Gastrocnemius medialis (tissue), 4 donors: ENCODE data around the gene SDCCAG8. TPM values are rescaled to one million over a fixed set of nuclear protein-coding genes. Genes with fewer than 3 reads are reported as not detected.

Source experiments
- ATAC-seq, 2 donors: fragments of 150-250 bp; one replicate each; pipeline ENCODE4 v1.9.1; 2016
- DNase-seq, 2 donors: peaks; one replicate each; pipeline ENCODE4 v3.0.0-alpha.2; 2019
- H3K27ac ChIP-seq, 4 donors: fragments of 200-600 bp; sonication (generic); 1 replicate in 1 of 4; 2 replicates in 3 of 4; pipeline ENCODE4 v1.5.1; 2016 to 2018; ENCODE audit warnings: mild to moderate bottlenecking in 2 of 4, moderate library complexity in 1 of 4
- H3K27me3 ChIP-seq, 3 donors: fragments of 200-600 bp; sonication (generic) in 2 of 3; 1 replicate in 1 of 3; 2 replicates in 2 of 3; pipeline versions ENCODE4 v1.5.1 to v1.6.0; 2016 to 2019; ENCODE audit warnings: mild to moderate bottlenecking in 1 of 3, moderate library complexity in 1 of 3
- H3K36me3 ChIP-seq, 2 donors: fragments of 200-600 bp; sonication (generic) in 1 of 2; one replicate each; pipeline ENCODE4 v1.5.1; 2017 to 2018
- H3K4me1 ChIP-seq, 2 donors: fragments of 200-600 bp; sonication (generic) in 1 of 2; one replicate each; pipeline ENCODE4 v1.5.1; 2016 to 2017; ENCODE audit warnings: mild to moderate bottlenecking in 2 of 2
- H3K4me3 ChIP-seq, 4 donors: fragments of 200-600 bp; sonication (generic) in 3 of 4; 1 replicate in 1 of 4; 2 replicates in 3 of 4; pipeline ENCODE4 v1.5.1; 2016 to 2019; ENCODE audit warnings: mild to moderate bottlenecking in 2 of 4
- H3K9me3 ChIP-seq, 3 donors: fragments of 200-600 bp; sonication (generic) in 2 of 3; 1 replicate in 1 of 3; 2 replicates in 2 of 3; pipeline ENCODE4 v1.5.1; 2016 to 2019
- CTCF ChIP-seq, 5 experiments: fragments of 450-650 bp in 3 of 5; fragments of 200-600 bp in 2 of 5; sonication (generic) in 2 of 5; IDR thresholded peaks in 4 of 5; conservative IDR thresholded peaks in 1 of 5; 1 replicate in 4 of 5; 2 replicates in 1 of 5; pipeline ENCODE4 v1.5.1; 2016 to 2019; ENCODE audit warnings: antibody characterized with exemption in 5 of 5, mild to moderate bottlenecking in 3 of 5, moderate library complexity in 3 of 5
- POLR2A ChIP-seq, 2 donors: fragments of 450-650 bp; IDR thresholded peaks; one replicate each; pipeline ENCODE4 v1.6.1; 2017; ENCODE audit warnings: antibody characterized with exemption in 2 of 2, mild to moderate bottlenecking in 2 of 2, moderate library complexity in 2 of 2
- in situ Hi-C, 4 donors: fragments of 200-750 bp; cut with MboI; loops; one replicate each; pipeline versions ENCODE4 v1.15.0 to v1.8.0; 2017; ENCODE audit warnings: low sequenced_read_pairs in 4 of 4
- intact Hi-C: fragments of 100-400 bp; cut with DNase I; formaldehyde crosslinking; loops from one replicate; pipeline ENCODE4 v1.15.1; 2023; ENCODE audit warnings: low total_unique reads
- total RNA-seq, 4 donors: library from RNA; depleted of rRNA; stranded (reverse); fragments of >200 nt; gene quantifications; one replicate each; pipeline versions ENCODE4 v1.1.0 to v1.2.3, GENCODE V29; 2016

The SDCCAG8 gene
- total RNA-seq, 4 donors from 2014 or later, result 12.3 to 33.9 (median 26.1) TPM

GRCh38 chr1:243247901-243248300 lies 7.9 kb upstream of the SDCCAG8 start:
- Histone ChIP-seq H3K4me1 (peaks cover 51 to 71% of the 10 kb centered on the region in 2 donors), H3K4me3 (no peak overlapping the region), H3K9me3 (no peaks in the 10 kb centered on the region), H3K27ac (peak overlapping the region; percentile 81 to 97 (median 91)), H3K36me3 (no peaks in the 10 kb centered on the region), H3K27me3 (no peaks in the 10 kb centered on the region)
- ATAC-seq, result no peak
- TF ChIP-seq POLR2A (IDR thresholded peaks at IDR 0.05), result no peak
- TF ChIP-seq CTCF (IDR thresholded peaks at IDR 0.05 in 4 of 5, conservative IDR thresholded peaks at IDR 0.05 in 1 of 5), result no peak
- intact Hi-C loops, result loop anchor here (10.0 kb wide), 1 partner anchor 1733 kb away; the partner anchor contains the start of gene FH
- in situ Hi-C loops, result no loop called here
- DNase-seq, result no peak

GRCh38 chr1:243249214-243249613 lies 6.6 kb upstream of the SDCCAG8 start:
- H3K27me3 ChIP-seq, result no peaks in the 10 kb centered on the region
- peaks cover 61 to 76% of the 10 kb centered on the region in 2 donors for H3K4me1 ChIP-seq
- H3K36me3 ChIP-seq, result no peaks in the 10 kb centered on the region
- intact Hi-C loops, result loop anchor here (10.0 kb wide), 1 partner anchor 1734 kb away; the partner anchor contains the start of gene FH
- in situ Hi-C loops, result no loop called here
- ATAC-seq (no peak), DNase-seq (no peak)
- H3K4me3 ChIP-seq, result no peak overlapping the region
- no peak for TF ChIP-seq POLR2A (IDR thresholded peaks at IDR 0.05)
- TF ChIP-seq CTCF (IDR thresholded peaks at IDR 0.05 in 4 of 5, conservative IDR thresholded peaks at IDR 0.05 in 1 of 5), result no peak
- peak overlapping the region; percentile 81 to 97 (median 91) for H3K27ac ChIP-seq
- H3K9me3 ChIP-seq, result no peaks in the 10 kb centered on the region

- Histone ChIP-seq H3K27me3 (no peaks in the 10 kb centered on the region), H3K36me3 (no peaks in the 10 kb centered on the region), H3K9me3 (no peaks in the 10 kb centered on the region), H3K27ac (peak overlapping the region; percentile 81 to 97 (median 91)), H3K4me1 (peaks cover 57 to 69% of the 10 kb centered on the region in 2 donors), H3K4me3 (peak overlapping the region in 3 of 4 donors; percentile 14 to 27 (median 14))
- DNase-seq (no peak), ATAC-seq (peak; percentile 66 to 70)
- TF ChIP-seq POLR2A (IDR thresholded peaks at IDR 0.05) (no peak), CTCF (IDR thresholded peaks at IDR 0.05 in 4 of 5, conservative IDR thresholded peaks at IDR 0.05 in 1 of 5) (no peak)
- in situ Hi-C loops, result loop anchor here in 2 of 4 donors (25.0 kb wide), 2 partner anchors 1587 to 1612 kb away; partner anchors contain the start of genes COX20 (in 1 of the 2) and HNRNPU (in 1 of the 2)
- intact Hi-C loops, result loop anchor here (5.0 to 10.0 kb wide), 6 partner anchors 55 to 1722 kb away; partner anchors contain the start of genes CHML, DESI2, HNRNPU and OPN3
These were observed 5.7 kb upstream of the SDCCAG8 start for GRCh38 chr1:243250102-243250501.

- Histone ChIP-seq H3K27me3 (no peaks in the 10 kb centered on the region), H3K27ac (peak overlapping the region; percentile 81 to 97 (median 91)), H3K9me3 (no peaks in the 10 kb centered on the region), H3K36me3 (no peaks in the 10 kb centered on the region), H3K4me1 (peaks cover 60 to 71% of the 10 kb centered on the region in 2 donors), H3K4me3 (no peak overlapping the region)
- TF ChIP-seq POLR2A (IDR thresholded peaks at IDR 0.05) (no peak), CTCF (IDR thresholded peaks at IDR 0.05 in 4 of 5, conservative IDR thresholded peaks at IDR 0.05 in 1 of 5) (no peak)
- in situ Hi-C loops (loop anchor here in 2 of 4 donors (25.0 kb wide), 2 partner anchors 1586 to 1611 kb away; partner anchors contain the start of genes COX20 (in 1 of the 2) and HNRNPU (in 1 of the 2)), intact Hi-C loops (loop anchor here (5.0 to 10.0 kb wide), 6 partner anchors 57 to 1721 kb away; partner anchors contain the start of genes CHML, DESI2, HNRNPU and OPN3)
- no peak for ATAC-seq
- DNase-seq, result no peak
These were observed 4.3 kb upstream of the SDCCAG8 start for GRCh38 chr1:243251539-243251938.
